Uterus (tissue), 4 donors: Measurements from ENCODE around the gene CDX1. TPM values are rescaled to one million over a fixed set of nuclear protein-coding genes. Genes with fewer than 3 reads are reported as not detected.

Experiments used
- DNase-seq, 2 donors: peaks; one replicate each; pipeline ENCODE4 v3.0.0-alpha.2; 2019 to 2020
- H3K27ac ChIP-seq, 2 donors: fragments of 200-600 bp; sonication (generic); 1 replicate in 1 of 2; 2 replicates in 1 of 2; pipeline ENCODE4 v1.5.1; 2016 to 2018
- H3K27me3 ChIP-seq, 2 donors: fragments of 200-600 bp; sonication (generic); one replicate each; pipeline ENCODE4 v1.5.1; 2018 to 2019; ENCODE audit warnings: control low read depth in 1 of 2
- H3K36me3 ChIP-seq, 2 donors: fragments of 200-600 bp; sonication (generic); one replicate each; pipeline ENCODE4 v1.5.1; 2019; ENCODE audit warnings: control low read depth in 1 of 2
- H3K4me1 ChIP-seq, 2 donors: fragments of 200-600 bp; sonication (generic); one replicate each; pipeline ENCODE4 v1.5.1; 2018 to 2019; ENCODE audit warnings: control low read depth in 1 of 2
- H3K4me3 ChIP-seq, 2 donors: fragments of 200-600 bp; sonication (generic); 1 replicate in 1 of 2; 2 replicates in 1 of 2; pipeline ENCODE4 v1.5.1; 2018 to 2019; ENCODE audit warnings: mild to moderate bottlenecking in 1 of 2
- H3K9me3 ChIP-seq, 2 donors: fragments of 200-600 bp; sonication (generic); one replicate each; pipeline ENCODE4 v1.5.1; 2019; ENCODE audit warnings: control low read depth in 1 of 2
- CTCF ChIP-seq, 4 experiments: fragments of 200-600 bp in 2 of 4; fragments of 450-650 bp in 2 of 4; sonication (generic) in 2 of 4; IDR thresholded peaks; one replicate each; pipeline ENCODE4 v1.5.1; 2016 to 2019; ENCODE audit warnings: antibody characterized with exemption in 4 of 4, mild to moderate bottlenecking in 2 of 4, moderate library complexity in 1 of 4
- POLR2A ChIP-seq, 2 donors: fragments of 450-650 bp; IDR thresholded peaks; one replicate each; pipeline ENCODE4 v1.6.1; 2016; ENCODE audit warnings: antibody characterized with exemption in 2 of 2, mild to moderate bottlenecking in 1 of 2, moderate library complexity in 1 of 2
- intact Hi-C: fragments of 100-400 bp; cut with DNase I; formaldehyde crosslinking; loops from one replicate; pipeline ENCODE4 v1.15.1; 2023; ENCODE audit warnings: low total_unique reads
- total RNA-seq, 4 donors: library from RNA; depleted of rRNA in 3 of 4; stranded (reverse); fragments of >200 nt in 3 of 4; gene quantifications; one replicate each; pipeline versions ENCODE4 v1.1.0 to v1.2.4, GENCODE V29; 2014 to 2023
- donor health status: DM: yes; HTN: yes; CAD: no.

Gene CDX1
- total RNA-seq = under 1 TPM; 0.29 to 0.77 (median 0.38) TPM

GRCh38 chr5:150166650-150167511, at the start of gene CDX1:
CDX1 (plus strand) TSS chr5:150166778; CDS start chr5:150166877, 99 bp downstream.
- Histone ChIP-seq H3K4me3 (no peak within 1 kb of the TSS), H3K9me3 (no peaks in the 10 kb centered on the region), H3K4me1 (no peaks in the 10 kb centered on the region), H3K27ac (peak within 1 kb of the TSS; percentile 71 to 74), H3K36me3 (no peaks in the 10 kb centered on the region), H3K27me3 (no peaks in the 10 kb centered on the region)
- intact Hi-C loops = loop anchor here (10.0 kb wide), 1 partner anchor 48 kb away; no protein-coding TSS in a partner anchor
- no peak for DNase-seq
- no peak for TF ChIP-seq CTCF (IDR thresholded peaks at IDR 0.05)
- TF ChIP-seq POLR2A (IDR thresholded peaks at IDR 0.05) = no peak

GRCh38 chr5:150117945-150118560, 48.5 kb upstream of the CDX1 start:
- Histone ChIP-seq H3K27ac (no peak overlapping the region), H3K9me3 (no peaks in the 10 kb centered on the region), H3K4me3 (no peak overlapping the region), H3K4me1 (no peaks in the 10 kb centered on the region), H3K27me3 (no peaks in the 10 kb centered on the region), H3K36me3 (no peaks in the 10 kb centered on the region)
- TF ChIP-seq CTCF (IDR thresholded peaks at IDR 0.05) = no peak
- TF ChIP-seq POLR2A (IDR thresholded peaks at IDR 0.05) = no peak
- intact Hi-C loops = no loop called here
- peak in 1 of 2 donors; percentile 16 for DNase-seq

GRCh38 chr5:150118561-150119229, 47.9 kb upstream of the CDX1 start:
- H3K4me1 ChIP-seq = no peaks in the 10 kb centered on the region
- no peaks in the 10 kb centered on the region for H3K9me3 ChIP-seq
- no peaks in the 10 kb centered on the region for H3K27me3 ChIP-seq
- no peak overlapping the region for H3K4me3 ChIP-seq
- no peak overlapping the region for H3K27ac ChIP-seq
- intact Hi-C loops = no loop called here
- peak; percentile 14 to 19 for DNase-seq
- H3K36me3 ChIP-seq = no peaks in the 10 kb centered on the region
- TF ChIP-seq CTCF (IDR thresholded peaks at IDR 0.05) = no peak
- no peak for TF ChIP-seq POLR2A (IDR thresholded peaks at IDR 0.05)

GRCh38 chr5:150119421-150120061, 47.0 kb upstream of the CDX1 start:
- H3K27ac ChIP-seq = no peak overlapping the region
- H3K36me3 ChIP-seq = no peaks in the 10 kb centered on the region
- intact Hi-C loops = no loop called here
- TF ChIP-seq POLR2A (IDR thresholded peaks at IDR 0.05) = no peak
- no peak for TF ChIP-seq CTCF (IDR thresholded peaks at IDR 0.05)
- H3K27me3 ChIP-seq = no peaks in the 10 kb centered on the region
- no peak overlapping the region for H3K4me3 ChIP-seq
- no peaks in the 10 kb centered on the region for H3K9me3 ChIP-seq
- DNase-seq = peak; percentile 12 to 15
- H3K4me1 ChIP-seq = no peaks in the 10 kb centered on the region
